Activated CD4-positive, alpha-beta T cell treated with anti-CD3 and anti-CD28 coated beads, Interleukin-2, amount 50 U/mL, for 4 hours (primary cell): ENCODE results near the gene MYBBP1A.
"Not testable (repeated sequence)": the region's sequence is repeated elsewhere in the genome, so short reads cannot be mapped to it uniquely, and the experiment has no call there.

ENCODE experiments used
- DNase-seq, 2 experiments: peaks; one replicate each; pipeline ENCODE4 v3.0.0-alpha.2; 2020

The MYBBP1A gene

GRCh38 chr17:4554997-4555799, at the start of gene MYBBP1A:
Gene MYBBP1A, minus strand, starts transcription at chr17:4555384. Its CDS starts 60 bp downstream, at chr17:4555324.
- peak; percentile 96 to 97 for DNase-seq

- not testable (repeated sequence) for DNase-seq
Measured at GRCh38 chr17:4604736-4605135, 49.6 kb upstream of the MYBBP1A start.

DNA sequence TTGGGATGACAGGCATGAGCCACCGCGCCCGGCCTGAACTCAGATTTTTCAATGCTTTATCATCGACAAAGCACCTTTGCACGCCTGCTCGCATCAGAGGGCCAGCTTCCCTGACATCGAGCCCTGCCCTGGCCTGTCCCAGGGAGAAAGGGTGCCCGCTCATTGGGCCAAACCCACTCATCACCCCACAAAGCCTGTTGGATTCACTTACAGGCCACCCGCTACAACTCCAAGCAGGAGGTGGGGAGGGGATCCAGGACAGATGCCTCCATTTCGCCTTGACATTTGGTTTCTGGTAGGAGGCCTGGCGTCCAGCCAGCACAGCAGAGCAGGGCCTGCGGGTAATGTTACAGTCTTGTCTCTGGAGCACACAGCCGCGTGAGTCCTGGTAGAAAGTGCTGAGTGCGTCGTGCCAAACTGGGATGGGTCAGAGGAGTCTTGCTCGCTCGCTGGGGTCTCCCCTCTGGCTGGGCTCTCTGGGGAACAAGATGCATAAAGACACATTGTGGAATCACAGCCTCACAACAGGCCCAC, 49.0 kb upstream of the MYBBP1A start:
- no peak for DNase-seq

DNA sequence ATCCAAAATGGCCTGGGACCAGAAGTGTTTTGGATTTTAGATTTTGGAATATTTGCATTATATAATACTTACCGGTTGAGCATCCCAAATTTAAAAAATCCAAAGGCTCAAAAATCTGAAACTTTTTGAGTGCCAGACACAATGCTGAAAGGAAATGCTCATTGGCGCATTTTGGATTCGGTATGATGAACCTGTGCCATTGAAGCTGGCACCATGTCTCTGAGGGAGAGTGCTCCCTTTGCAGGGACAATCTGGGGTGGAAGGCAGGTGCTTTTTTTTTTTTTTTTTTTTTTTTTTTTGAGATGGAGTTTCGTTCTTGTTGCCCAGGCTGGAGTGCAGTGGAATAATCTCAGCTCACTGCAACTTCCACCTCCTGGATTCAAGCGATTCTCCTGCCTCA, 46.9 kb upstream of the MYBBP1A start:
- DNase-seq = no peak

DNA sequence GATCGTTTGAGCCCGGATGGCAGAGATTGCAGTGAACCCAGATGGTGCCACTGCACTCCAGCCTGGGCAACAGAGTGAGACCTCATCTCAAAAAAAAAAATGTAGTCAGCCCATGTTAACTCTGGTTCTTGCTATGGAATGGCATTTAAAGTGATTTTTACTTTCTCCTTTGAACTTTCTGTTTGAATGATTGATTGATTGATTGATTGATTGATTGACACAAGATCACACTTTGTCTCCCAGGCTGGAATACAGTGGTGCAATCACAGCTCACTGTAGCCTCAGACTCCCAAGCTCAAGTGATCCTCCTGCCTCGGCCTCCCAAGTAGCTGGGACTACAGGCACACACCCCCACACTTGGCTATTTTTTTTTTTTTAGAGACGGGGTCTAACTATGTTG, 46.1 kb upstream of the MYBBP1A start:
- no peak for DNase-seq

DNA sequence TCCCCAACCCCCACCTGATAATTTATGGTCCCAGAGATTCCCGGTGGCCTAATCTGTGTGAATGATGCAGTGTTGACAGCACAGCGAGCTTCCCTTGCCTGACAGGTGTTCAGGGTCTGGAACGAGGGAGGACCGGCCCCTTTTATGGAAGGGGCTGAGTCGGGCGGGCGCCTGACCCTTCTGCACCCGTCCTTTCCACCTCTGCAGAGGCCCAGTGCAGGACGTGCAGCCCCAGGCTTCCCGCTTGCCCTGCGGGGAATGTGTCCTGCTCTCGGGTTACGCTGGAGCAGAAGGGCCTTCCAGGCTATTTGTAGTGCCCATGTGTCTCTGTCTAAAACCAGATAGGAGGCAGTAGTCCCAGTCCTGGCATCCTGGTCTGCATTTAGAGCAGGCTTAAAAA, 45.4 kb upstream of the MYBBP1A start:
- no peak for DNase-seq

GRCh38 chr17:4599505-4600281, 44.5 kb upstream of the MYBBP1A start:
- no peak for DNase-seq

- no peak for DNase-seq
Measured at GRCh38 chr17:4598776-4599504, 43.8 kb upstream of the MYBBP1A start.

DNA sequence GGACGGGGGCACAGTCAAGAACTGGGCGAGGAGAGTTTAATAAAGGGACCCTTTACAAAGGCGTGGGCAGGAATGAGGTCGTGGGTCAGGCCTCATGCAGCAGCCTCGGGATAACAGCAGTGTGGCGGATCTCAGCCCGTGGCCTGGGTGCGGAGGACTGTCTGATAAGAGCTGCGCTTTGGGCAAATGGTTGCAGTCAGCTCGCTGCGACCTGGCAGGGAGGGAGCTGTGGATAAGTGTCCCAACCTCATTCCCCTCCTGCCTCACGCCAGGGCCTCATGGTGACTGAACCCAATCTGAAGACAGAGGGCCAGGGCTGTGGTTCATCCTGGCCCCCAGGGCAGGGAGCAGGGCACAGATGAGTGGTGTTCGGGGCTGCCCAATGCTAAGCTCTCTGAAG, 42.8 kb upstream of the MYBBP1A start:
- DNase-seq = no peak

DNA sequence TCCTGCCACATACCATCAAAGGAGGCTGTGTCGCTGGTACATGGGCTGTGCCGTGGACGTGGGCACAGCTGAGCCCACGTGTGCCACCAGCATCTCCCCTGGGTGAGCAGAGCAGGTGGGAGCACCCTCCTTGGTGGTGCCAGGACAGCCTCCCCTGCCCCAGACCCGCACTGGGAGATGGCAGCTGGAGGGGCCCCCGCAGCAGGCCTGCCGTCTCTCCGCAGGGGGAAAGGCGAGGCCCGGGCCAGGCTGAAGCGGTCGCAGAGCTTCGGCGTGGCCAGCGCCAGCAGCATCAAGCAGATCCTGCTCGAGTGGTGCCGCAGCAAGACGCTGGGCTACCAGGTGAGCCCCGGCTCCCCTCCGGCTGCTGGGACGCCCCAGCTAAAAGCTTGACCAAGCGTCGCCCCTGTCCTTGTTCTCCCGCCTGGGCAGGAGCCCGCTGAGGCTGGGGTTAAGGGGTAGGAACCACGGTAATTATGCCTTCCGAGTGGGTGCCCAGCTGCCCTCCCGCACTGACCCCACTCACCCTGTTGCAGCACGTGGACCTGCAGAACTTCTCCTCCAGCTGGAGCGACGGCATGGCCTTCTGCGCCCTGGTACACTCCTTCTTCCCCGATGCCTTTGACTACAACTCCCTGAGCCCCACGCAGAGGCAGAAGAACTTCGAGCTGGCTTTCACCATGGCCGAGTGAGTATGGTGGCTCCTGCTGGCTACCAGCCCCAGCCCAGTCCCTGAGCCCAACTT, 41.6 kb upstream of the MYBBP1A start:
- no peak for DNase-seq

- not testable (repeated sequence) for DNase-seq
Measured at GRCh38 chr17:4595685-4596342, 40.6 kb upstream of the MYBBP1A start.

DNA sequence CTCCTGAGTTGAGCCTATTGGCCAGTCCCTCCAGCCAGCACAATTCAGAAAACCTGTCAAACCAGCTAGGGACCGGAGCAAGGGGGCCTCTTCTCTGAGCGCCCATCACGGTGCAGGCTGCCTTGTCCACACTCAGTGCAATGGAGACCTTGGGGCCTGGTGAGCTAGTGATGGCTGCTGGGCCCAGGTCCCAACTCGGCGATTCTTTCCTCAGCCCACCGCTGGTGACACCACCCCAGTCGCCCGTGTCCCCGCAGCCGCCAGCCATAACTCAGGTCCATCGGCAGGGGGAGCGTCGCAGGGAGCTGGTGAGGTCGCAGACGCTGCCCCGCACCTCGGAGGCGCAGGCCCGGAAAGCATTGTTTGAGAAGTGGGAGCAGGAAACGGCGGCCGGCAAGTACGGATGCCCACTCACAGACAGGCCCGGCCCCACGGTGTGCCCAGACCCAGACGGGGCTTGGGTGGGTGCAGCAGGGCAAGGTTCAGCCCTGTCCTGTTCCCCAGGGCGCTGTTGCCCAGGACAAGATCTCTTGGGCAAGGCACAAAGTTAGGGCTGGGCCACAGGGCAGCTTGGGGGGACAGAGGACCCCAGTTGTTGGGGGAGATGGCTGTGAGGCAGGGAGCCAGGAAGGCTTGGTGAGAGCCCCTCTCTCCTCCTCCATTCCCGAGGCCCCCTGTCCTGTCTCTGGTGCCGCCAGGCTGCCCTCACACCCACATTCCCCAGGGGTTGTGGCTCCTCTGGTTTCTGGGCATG, 39.9 kb upstream of the MYBBP1A start:
- DNase-seq = peak; percentile 17 to 21

DNA sequence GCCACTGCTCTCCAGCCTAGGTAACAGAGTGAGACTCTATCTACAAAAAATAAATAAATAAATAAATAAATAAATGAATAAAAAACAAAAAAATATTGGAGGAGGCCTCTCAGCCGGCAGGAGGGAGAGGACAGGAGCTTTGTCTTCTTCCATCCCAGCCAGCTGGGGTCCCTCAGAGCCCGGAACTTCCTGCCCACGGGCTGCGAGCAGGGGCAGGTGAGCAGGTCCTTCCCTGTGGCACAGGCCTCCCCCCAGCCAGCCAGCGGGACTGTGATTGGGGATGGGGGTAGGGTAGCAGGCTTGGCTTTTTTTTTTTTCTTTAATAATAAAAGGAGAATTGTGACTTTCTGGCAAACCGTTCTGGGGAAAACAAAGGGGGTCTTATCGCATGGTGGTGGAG, 39.2 kb upstream of the MYBBP1A start:
- DNase-seq = no peak

DNA sequence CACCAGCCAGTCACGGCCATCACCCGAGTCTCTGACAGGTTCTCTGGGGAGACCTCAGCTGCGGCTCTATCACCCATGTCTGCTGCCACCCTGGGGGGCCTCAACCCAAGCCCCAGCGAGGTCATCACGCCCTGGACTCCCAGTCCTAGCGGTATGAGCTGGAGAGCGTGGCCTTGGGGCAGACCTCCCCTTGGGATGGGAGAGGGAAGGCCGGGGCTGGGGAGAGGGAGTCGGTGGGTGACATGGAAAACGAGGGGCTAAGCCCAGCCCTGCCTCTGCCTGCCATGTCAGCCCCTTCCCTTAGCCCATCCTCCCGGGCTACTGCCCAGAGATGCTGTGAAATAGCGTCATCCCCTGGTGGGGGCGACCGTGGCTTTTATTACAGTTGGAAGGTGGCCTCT, 37.8 kb upstream of the MYBBP1A start:
- no peak for DNase-seq

DNA sequence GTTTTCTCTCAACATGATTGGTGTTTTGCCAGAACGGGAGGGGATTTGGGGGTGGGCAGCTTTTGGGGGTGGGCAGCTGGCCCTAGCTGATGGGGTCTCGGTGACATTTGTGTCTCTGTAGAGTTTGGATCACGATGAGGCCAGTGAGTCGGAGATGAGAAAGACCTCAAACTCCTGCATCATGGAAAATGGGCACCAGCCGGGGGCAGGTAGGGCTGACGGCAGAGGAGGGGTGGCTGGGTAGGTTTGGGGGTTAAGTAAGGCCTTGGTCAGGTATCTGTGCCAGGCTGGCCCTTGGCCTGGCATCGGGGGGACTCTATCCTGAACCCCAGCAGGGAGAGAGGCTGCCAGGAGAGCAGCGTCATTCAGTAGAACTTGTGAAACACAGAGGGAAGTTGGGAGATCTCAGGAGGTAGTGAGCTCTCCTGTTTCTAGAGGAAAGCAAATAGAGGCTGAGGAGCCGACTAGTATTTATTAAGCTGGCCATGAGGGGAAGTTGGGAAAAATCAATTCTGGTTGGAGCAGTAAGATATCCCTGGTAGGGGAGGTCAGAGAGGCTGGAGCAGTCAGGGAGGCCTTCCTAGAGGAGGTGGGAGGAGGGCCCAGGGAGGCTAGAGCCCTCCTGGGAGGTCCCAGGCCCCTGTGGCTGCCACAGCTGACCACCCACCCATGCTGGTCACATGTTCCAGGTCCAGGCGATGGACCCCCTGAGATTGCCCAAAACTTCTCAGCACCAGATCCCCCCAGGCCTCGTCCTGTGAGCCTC, 37.2 kb upstream of the MYBBP1A start:
- DNase-seq = no peak

DNA sequence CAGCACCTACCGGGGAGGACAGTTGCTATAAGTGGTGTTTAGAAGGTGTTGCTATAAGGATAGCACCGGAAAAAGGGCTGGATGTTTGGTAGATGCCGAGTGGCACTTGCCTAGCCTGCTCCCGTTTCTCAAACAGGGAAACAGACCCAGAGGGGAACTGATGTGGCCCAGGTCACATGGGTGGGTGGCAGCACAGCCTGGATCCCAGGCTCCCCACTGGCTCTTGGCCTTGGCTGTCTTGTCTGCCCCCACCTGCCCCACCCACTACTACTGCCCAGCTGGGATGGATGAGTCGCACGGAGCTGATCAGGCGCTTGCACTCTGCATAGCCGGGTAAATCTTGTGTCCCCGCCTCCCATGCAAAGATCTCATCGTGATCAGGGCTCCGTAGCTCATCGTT, 36.3 kb upstream of the MYBBP1A start:
- no peak for DNase-seq

DNA sequence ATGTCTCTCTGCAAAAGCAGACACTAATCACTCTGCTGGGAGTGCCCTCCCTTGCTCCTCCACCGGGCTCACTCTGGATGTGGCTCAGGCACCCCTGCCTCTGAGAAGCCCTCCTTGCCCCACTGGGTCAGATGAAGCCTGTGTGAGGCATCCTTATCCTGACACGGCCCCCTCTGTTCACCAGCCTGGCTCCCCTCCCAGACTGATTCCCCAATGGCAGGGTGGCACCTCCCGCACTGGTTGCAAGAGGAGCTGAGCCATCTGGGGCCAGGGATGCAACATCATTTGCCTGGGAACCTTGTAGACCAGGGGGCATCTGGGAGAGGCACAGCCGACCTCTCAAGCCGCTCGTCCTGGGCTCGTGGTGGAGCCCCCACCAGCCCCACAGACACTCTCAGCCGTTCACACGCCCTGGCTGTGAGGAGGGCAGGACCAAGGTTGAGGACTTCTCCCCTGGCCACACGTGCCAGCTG, 35.8 kb upstream of the MYBBP1A start:
- no peak for DNase-seq

- not testable (repeated sequence) for DNase-seq
Measured at GRCh38 chr17:4590042-4590441, 34.9 kb upstream of the MYBBP1A start.

DNA sequence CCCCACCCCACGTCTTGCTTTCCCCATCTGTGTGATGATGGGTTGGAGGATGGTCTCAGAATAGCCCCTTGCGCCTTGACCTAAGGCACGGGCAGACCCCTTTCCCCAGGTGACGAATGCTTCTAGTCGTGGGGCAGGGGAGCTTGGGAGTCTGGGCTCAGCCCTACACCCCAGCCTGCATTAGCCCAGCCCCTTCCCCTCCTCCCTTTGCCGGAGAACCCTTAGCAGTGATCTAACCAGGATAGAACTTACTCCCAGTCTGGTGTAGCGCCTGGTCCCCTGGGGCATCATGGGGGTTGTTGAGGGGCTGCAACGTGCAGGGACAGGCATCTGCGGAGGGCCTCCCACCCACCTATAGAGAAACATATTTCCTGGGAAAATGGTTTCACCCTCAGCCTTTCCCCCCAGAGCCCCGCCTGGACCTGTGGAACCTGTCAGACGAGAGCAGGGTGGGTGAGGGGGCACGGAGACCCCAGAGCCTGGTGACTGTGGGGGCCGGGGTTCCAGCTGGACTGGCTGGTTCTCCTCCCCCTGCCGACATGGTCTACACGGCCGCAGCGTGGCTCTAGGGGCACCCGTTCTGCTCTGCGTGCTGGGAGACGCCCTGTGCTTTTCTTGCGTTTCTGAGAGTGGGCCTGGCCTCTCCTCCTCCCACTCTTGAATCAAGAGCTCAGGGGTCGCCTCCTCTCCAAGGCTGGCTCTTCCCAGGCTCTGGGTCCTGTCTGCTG, 33.9 kb upstream of the MYBBP1A start:
- DNase-seq = no peak

DNA sequence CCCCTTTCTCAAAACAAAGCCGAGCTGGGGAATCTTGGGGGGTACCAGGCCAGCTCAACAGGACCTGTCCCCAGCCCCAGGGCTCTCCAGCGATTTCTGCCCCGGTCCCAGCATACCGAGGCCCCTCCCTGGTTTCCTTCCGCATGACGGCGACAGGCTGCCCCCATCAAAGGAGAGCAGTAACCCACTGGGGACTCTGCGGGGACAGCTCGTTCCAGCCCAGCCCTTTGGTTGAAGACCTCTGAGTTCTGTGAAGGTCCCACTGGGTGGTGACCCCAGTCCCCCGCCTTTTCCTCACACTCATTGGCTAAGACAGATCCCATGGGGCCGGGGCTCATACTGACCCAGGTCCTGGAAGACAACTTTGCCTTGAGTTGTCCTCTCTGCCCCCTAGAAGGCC, 33.2 kb upstream of the MYBBP1A start:
- DNase-seq = no peak
